Psoas muscle (tissue), 8 donors: Measurements from ENCODE around the gene PCYT1B. TPM values are rescaled to one million over a fixed set of nuclear protein-coding genes. Genes with fewer than 3 reads are reported as not detected.
"Not testable (repeated sequence)": the region's sequence is repeated elsewhere in the genome, so short reads cannot be mapped to it uniquely, and the experiment has no call there.

Experiments
- ATAC-seq, 4 donors: fragments of 200-7000 bp; cut with Tn5 transposase; one replicate each; pipeline ENCODE4 v1.9.1; 2020; ENCODE audit warnings: moderate library complexity in 3 of 4, mild to moderate bottlenecking in 2 of 4
- DNase-seq, 2 donors: peaks; one replicate each; pipeline ENCODE4 v3.0.0-alpha.2; 2020
- H3K27ac ChIP-seq: fragments of 200-600 bp; one replicate; pipeline ENCODE4 v1.8.0; 2022
- H3K27me3 ChIP-seq, 3 donors: fragments of 200-600 bp in 1 of 3; one replicate each; pipeline versions ENCODE4 v1.6.1 to v1.8.0; 2013 to 2022; ENCODE audit warnings: low read length in 2 of 3, mild to moderate bottlenecking in 2 of 3, moderate library complexity in 1 of 3; ENCODE audit not compliant: insufficient read depth in 3 of 3
- H3K36me3 ChIP-seq, 2 donors: fragments of 200-600 bp in 1 of 2; one replicate each; pipeline versions ENCODE4 v1.6.1 to v1.8.0; 2013 to 2022; ENCODE audit warnings: low read depth in 1 of 2, mild to moderate bottlenecking in 1 of 2, moderate library complexity in 1 of 2; ENCODE audit not compliant: insufficient read depth in 1 of 2
- H3K4me1 ChIP-seq: fragments of 200-600 bp; one replicate; pipeline ENCODE4 v1.8.0; 2022
- H3K4me3 ChIP-seq: fragments of 200-600 bp; one replicate; pipeline ENCODE4 v1.8.0; 2022; ENCODE audit warnings: mild to moderate bottlenecking
- H3K9me3 ChIP-seq: fragments of 200-600 bp; one replicate; pipeline ENCODE4 v1.8.0; 2022
- CTCF ChIP-seq: fragments of 200-600 bp; IDR thresholded peaks from one replicate; pipeline ENCODE4 v1.8.0; 2022; ENCODE audit warnings: antibody characterized with exemption
- WGBS, 3 donors: extraction: QIAGEN DNeasy Blood & Tissue Kit; methylation state at CpG; one replicate each; pipeline versions ENCODE4 v1.1.6 to v1.1.7; 2013; 5-methylcytosine and 5-hydroxymethylcytosine counted together
- intact Hi-C, 2 donors: fragments of 100-400 bp; cut with DNase I; formaldehyde crosslinking; loops; one replicate each; pipeline versions ENCODE4 v1.11.0 to v1.14.2; 2022
- polyA plus RNA-seq, 3 donors: library from polyadenylated mRNA; stranded (reverse); fragments of 200-250 nt; gene quantifications; one replicate each; pipeline ENCODE4 v1.2.3, GENCODE V29; 2013
- total RNA-seq, 4 donors: library from RNA; stranded (reverse); fragmentation: NEBNext Ultra II Directional in 2 of 4; extraction: Animal tissue kit (Norgen Biotek cat#: 25700) in 2 of 4; gene quantifications; one replicate each; pipeline versions ENCODE4 v1.2.1 to v1.2.4, GENCODE V29; 2021 to 2023
- donor health status: healthy with polysubstance abuse.
- donor health status: DM: no; HTN: no; CAD: no; lungs with moderate emphysema.
- donor health status: Bipolar disorder and iron deficiency.
- donor health status: healthy.
- donor health status: DM: yes; HTN: yes; CAD: no.
- donor health status: DM: no; HTN: no; CAD: no.
- donor health status: DM: no; HTN: no; CAD: no.
- donor health status: DM: yes; HTN: yes; CAD: no.

PCYT1B gene
- total and polyA plus RNA-seq, 7 donors, result 0.01 to 0.41 (median 0.08) TPM; not detected in 2

- no peak for TF ChIP-seq CTCF
- WGBS, 3 donors, result 54 to 61% (median 55%) methylated on average over 3 of the region's 3 CpGs
- no peak for ATAC-seq
- intact Hi-C loops, result no loop called here
- no peak for DNase-seq
- no peaks in the 10 kb centered on the region for H3K4me1 ChIP-seq
- H3K27ac ChIP-seq, result no peak overlapping the region
- H3K36me3 ChIP-seq, result no peaks in the 10 kb centered on the region
- H3K27me3 ChIP-seq, result no peaks in the 10 kb centered on the region
- no peaks in the 10 kb centered on the region for H3K9me3 ChIP-seq
- no peak overlapping the region for H3K4me3 ChIP-seq
Measured at GRCh38 chrX:24659646-24660045, 12.5 kb upstream of the PCYT1B start.

GRCh38 chrX:24659106-24659505 lies 12.0 kb upstream of the PCYT1B start:
- intact Hi-C loops, result no loop called here
- ATAC-seq (no peak), DNase-seq (no peak)
- Histone ChIP-seq H3K27me3 (no peaks in the 10 kb centered on the region), H3K9me3 (no peaks in the 10 kb centered on the region), H3K36me3 (no peaks in the 10 kb centered on the region), H3K27ac (no peak overlapping the region), H3K4me3 (no peak overlapping the region), H3K4me1 (no peaks in the 10 kb centered on the region)
- WGBS, 3 donors, result 45 to 78% (median 71%) methylated on average over 1 of the region's 1 CpG
- no peak for TF ChIP-seq CTCF

- H3K4me1 ChIP-seq, result no peaks in the 10 kb centered on the region
- ATAC-seq (no peak), DNase-seq (no peak)
- H3K27ac ChIP-seq, result no peak overlapping the region
- intact Hi-C loops, result no loop called here
- H3K27me3 ChIP-seq, result no peaks in the 10 kb centered on the region
- H3K4me3 ChIP-seq, result no peak overlapping the region
- no peak for TF ChIP-seq CTCF
- no peaks in the 10 kb centered on the region for H3K36me3 ChIP-seq
- H3K9me3 ChIP-seq, result no peaks in the 10 kb centered on the region
Measured at GRCh38 chrX:24658421-24658820, 11.3 kb upstream of the PCYT1B start.

GRCh38 chrX:24657671-24658386 lies 10.7 kb upstream of the PCYT1B start:
- WGBS, 3 donors, result 62 to 83% (median 74%) methylated on average over 6 of the region's 6 CpGs
- Histone ChIP-seq H3K27me3 (no peaks in the 10 kb centered on the region), H3K36me3 (no peaks in the 10 kb centered on the region), H3K4me1 (no peaks in the 10 kb centered on the region), H3K4me3 (no peak overlapping the region), H3K9me3 (no peaks in the 10 kb centered on the region), H3K27ac (no peak overlapping the region)
- ATAC-seq, result no peak
- DNase-seq, result no peak
- no peak for TF ChIP-seq CTCF
- intact Hi-C loops, result no loop called here

- H3K36me3 ChIP-seq, intact Hi-C loops, DNase-seq, H3K27me3 ChIP-seq, H3K9me3 ChIP-seq, H3K27ac ChIP-seq, ATAC-seq, H3K4me1 ChIP-seq, H3K4me3 ChIP-seq: not testable (repeated sequence)
- WGBS, 3 donors, result 59 to 76% (median 72%) methylated on average over 5 to 9 of the region's 9 CpGs
Measured at GRCh38 chrX:24655679-24656078, 8.5 kb upstream of the PCYT1B start.
